Stimulated activated naive CD4-positive, alpha-beta T cell treated with Interleukin-2 at 50 U/mL for 16 hours (primary cell): ENCODE results near the gene SOX5.

Source experiments
- DNase-seq: peaks from one replicate; lab custom pipeline; 2025; lab: John Stamatoyannopoulos, UW

SOX5 gene

DNA sequence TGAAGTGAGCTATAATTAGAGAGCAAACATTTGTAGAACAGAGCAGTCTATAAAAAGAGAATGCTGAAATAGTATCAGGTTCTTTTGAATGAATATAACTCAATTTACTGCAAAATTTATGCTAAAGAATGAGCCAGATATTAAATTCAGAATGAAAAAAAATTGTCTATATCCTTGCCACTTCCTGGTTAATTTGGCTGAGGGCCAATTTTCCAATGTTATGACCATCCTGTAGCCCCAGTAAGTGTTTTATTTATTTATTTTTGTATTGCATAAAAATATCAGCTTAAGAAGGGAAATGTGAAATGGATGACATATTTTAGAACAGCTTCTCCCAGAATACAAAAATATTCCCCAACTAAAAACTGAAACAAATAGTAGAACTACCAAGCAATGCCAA lies 263.4 kb downstream of the SOX5 start:
- DNase-seq, result no peak

DNA sequence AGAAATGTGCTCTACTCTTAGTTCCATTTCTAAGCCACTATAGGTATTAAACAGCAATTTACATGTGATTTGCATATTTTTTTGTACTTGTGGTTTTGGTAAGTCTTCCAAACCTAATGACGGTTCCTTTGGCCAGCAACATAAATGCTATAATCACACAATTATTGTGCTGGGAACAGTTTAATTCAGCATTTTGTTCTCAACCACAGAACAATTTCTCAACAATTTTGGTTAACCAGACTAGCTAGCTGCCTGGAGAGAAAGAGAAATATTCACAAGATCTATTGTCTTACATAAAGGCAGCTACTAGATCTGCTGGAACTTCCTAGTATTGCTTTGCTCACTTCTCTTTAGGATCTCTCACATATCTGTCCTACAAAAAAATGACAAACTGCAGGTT lies 265.3 kb downstream of the SOX5 start:
- DNase-seq, result no peak

DNA sequence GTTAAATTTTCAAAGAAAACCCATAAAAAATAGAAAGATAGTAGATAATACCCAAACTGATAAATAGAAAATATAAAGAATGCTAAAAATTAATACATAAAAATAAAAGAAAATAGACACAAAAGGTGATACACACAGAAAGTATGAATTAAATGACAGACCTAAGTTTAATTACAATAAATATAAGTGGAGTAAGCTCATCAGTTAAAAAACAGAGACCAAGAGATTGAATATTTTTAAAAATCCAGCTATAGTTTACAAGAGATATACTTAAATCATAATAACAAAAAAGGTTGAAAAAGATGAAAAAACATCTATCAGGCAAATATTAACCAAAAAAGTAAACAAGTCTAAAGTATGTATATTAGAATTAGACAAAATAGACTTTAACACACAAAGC lies 268.2 kb downstream of the SOX5 start:
- DNase-seq, result no peak

DNA sequence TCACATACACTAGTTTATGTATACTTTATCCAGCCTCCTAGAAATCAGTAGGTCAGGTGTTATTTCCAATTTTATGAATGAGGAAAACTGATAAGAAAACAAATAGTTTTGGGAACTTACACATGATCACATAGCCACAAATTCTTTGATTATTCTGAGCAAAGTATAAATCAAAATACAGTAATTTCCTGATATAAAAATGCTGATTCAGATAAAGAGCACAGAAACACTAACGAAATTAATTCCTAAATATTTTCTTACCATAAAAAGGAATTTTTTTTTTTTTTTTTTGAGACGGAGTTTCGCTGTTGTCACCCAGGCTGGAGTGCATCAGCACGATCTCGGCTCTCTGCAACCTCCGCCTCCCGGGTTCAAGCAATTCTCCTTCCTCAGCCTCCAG lies 275.4 kb downstream of the SOX5 start:
- DNase-seq, result no peak

DNA sequence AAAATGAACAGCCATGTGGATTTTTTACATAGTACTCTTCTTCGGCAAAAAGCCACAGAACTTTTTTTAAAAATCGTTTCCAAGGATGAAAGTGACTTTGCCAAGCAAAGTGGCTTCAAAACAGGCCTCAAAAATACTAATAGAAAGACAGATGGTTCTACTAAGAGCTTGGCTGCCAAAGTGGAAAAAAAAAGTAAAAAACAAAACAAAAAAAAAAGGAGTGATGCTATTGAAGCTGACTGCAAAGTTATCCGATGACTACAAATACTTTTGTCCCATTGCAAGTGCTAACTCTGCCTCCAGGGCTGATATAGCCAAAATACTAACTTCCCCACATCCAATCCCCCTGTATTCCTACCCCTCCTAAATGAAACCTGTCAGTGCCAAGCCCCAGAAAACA lies 277.6 kb downstream of the SOX5 start:
- no peak for DNase-seq

DNA sequence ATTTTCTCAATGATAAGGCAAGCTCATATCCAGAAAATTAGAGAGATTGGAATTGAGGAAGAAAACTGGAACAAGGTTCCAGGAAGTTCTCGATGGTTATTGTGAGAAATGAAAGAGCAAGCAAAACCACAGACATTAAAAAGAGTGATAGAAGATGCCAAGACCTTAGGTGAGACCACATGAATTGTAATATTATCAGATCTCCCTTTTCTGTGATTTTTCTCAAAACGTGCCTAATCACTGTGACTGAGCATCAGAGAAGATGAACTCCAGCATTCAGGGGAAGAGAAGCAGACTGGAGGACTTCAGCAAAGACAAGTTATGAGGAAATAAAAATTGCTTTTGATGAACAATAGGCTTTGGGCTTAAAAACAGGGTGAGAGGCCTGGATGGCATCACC lies 278.8 kb downstream of the SOX5 start:
- no peak for DNase-seq

DNA sequence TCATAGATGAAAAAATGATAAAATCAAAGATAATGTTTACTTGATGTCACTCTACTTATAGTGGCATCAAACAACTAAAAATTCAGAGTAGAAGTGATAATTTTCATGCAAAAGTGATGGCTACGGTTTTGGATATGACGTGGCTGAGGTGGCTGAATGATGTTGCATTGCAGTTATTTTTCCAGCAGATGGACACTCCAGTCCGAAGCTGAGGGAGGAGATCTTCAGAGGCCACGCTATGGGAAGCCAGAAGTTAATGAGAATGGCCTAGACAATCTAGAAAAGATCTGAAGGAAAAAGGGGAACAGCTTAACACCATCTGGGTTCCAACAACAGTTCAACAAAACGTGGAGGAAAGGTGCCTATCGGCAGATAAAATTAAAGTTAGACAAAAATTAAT lies 279.8 kb downstream of the SOX5 start:
- DNase-seq, result no peak

DNA sequence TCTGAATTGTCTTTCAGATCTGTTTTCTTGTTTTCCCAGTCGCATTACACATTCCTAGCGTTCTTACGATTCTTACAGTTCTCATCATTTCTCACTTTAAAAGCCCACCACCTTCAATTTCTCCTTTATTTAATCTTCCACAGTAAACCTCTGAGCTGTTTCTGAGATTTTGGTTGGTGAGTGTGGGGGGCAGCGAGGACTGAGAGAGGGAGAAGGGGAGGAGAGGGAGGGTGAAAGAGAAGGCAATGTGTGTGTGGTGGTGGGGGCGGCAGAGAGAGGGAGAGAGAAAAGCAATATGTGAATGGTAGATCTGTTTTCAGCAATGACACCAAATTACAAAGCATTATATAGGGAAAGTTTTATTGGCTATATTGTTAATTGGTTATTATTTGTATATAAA lies 282.6 kb downstream of the SOX5 start:
- DNase-seq, result no peak

DNA sequence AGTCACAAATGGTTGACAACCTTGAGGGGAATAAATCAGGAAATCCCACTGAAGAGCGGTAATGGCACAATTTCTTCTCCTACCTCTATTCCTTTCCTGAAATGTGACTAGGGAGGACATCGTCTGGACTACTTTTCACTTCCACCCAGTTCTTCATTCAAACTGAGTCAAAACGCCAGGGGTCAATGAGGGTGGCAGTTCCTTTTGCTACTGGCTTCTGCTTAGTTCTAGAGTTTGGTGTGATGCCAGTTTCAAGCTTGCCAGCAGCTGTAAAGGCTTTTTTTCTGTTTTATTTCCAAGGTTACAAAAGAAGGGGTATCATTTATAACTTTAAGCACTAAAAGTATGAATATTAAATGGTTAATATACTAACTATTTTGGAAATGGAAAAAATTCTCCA lies 286.5 kb downstream of the SOX5 start:
- DNase-seq, result no peak

DNA sequence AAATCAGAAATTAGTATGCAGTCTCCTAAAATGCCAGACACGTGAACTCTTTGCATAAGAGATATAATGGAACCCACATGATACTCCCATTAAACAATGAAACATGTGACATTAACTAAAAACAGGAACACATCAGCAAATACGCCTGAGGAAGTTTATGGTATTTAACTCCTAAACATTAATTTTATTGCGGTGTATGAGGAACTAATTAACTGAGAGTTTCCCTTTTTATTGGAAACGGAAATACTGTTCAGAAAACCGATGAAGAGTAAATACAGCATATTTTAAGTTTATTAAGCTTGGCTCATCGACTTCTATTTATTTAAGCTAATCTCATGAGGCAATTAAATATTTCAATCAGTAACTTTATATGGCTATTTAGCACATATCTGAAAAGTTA lies 290.3 kb downstream of the SOX5 start:
- no peak for DNase-seq

DNA sequence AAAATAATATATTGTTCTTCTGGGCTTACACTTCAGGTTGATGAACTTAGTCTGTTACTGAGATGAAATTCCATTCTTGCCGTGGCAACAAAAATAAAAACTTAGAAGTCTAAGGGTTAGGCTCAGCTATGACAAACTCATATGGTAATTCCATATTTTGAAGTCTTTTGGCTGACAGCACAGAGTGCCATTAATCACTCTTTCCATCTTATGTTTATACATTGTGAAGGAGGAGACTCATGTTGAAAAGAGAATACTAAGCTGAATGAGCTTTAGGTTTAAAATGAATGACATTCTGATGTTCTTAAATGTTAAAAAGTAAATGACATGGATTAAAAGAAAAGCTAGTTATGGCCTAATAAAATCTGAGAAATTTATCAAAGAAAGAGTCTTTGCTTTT lies 291.9 kb downstream of the SOX5 start:
- no peak for DNase-seq

DNA sequence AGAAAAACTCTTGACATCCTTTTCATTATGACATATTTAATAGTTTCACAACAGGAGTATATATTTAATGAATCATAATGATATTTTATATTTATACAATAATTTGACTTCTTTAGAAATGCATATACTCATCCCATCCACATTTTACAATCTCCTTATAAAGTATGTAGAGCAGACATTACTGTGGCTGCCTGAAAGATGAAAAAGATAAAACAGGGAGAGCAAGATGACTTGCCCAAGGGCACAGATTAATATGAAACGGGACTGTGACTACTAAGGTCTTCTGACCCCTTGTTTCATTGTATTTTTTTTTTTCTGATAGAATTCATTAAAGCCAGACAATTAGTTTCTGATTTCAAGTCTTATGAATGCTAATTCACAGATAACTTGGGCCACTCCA lies 293.6 kb downstream of the SOX5 start:
- DNase-seq, result no peak

DNA sequence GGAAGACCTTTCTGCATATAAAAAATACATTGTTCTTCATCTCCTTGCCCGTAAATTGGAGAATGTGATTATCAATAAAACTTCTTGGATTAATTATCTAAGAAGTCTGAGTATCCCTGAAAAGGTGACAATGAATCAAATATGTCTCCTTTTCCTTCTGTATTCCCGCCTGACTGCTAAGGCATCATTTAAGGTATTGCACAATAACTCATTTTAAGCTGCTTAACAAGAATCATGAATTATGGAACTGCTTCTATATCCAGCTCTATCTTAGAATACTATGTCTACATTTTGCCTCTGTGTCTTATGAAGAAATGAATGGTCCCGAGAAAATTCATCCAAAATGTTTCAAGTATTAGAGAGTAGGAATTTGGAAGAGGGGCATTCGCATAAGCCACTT lies 294.4 kb downstream of the SOX5 start:
- DNase-seq, result no peak

DNA sequence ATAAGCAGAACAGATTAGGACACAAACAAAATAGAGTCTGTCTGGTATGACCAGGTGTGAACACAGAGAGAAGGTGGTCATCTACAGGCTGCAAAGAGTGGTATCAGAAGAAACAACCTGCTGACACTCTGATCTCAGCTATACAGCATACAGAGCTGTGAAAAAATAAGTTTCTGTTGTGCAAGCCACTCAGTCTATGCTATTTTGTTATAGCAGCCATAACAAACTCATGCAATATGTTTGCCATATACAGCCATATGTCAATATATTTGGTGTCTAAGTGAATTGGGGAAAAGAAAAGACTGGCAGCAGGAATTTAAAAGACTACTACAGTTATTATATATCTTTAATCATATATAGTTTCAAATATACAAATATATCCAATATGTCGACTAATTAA lies 300.9 kb downstream of the SOX5 start:
- no peak for DNase-seq

DNA sequence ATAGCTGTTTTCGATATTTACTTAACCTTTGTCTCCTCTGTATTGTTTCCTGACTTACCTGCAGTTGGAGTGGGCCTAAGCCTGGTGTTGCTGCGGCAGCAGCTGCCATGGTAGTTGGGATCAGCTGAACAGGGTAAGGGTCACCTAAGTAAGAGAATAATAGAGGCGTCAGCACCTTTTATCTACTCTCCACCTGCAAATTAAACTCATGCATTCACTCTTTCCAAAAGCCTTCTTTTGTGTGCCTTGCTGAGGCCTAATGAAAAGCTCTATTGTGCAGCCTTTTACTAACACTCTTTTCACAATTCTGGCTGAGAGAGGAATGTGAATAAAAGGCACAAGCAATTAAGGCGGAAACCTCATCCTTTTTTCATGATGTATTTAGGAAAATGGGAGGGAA lies 308.7 kb downstream of the SOX5 start:
- no peak for DNase-seq

DNA sequence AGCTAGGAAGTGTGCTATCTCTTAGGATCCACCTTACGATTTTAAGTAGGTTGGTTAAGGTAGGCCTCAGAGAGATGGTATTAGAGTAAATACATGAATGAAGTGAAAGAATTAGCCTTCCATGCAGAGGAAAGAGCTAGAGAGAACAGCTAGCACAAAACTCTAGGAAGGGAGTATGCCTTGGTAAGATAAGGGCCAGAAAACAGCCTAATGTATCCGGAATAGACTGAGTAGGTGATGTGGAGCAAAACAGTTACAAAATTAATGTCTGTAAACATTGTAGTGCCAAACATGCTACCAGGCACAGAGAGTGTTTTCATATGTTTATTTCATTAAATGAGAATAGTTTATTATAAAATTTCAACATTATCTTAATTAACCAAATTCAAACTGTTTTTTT lies 315.1 kb downstream of the SOX5 start:
- DNase-seq, result no peak

DNA sequence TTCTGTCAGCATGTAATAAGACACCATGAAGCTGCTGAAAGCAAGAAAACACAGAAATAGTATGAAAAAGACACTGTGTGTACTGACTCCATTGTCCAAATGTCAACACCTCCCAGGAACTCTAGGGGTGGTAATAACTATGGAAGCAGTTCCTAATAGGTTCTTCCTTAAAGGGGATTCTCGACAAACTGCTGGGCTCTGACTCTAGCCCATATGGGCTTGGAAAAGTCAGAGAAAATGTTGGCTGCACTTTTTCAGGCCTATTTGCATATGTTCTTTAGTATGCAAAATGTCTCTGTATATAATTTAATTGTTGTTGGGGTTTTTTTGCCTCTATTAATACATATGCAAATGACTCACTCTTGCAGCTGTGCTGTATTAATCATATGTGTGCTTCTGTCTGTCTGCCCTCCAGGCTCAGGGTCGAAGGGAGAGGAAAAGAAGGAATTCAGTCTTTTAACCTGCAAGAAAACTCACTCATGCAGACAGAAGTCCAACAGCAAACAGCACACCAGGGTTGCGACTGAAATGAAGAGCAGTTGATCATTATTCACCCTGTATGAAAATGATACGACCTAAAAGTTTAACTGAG lies 317.6 kb downstream of the SOX5 start:
- no peak for DNase-seq

DNA sequence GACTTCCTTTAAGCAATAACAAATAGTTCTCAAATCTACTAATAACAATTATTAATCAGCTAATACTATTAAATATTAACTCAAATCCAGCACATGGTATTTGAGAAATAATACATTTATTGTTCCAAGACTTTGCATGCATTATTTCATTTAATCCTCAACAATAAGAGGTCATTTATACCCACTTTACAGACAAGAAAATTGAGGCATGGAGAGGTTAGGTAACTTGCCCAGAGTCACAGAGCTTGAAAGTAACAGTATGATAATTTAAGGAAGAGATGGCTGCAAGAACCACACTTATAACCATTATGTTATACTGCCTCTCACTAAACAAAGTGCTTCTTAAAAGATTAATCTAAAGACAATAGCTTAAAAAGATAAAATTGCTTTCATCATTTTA lies 318.9 kb downstream of the SOX5 start:
- DNase-seq, result no peak

DNA sequence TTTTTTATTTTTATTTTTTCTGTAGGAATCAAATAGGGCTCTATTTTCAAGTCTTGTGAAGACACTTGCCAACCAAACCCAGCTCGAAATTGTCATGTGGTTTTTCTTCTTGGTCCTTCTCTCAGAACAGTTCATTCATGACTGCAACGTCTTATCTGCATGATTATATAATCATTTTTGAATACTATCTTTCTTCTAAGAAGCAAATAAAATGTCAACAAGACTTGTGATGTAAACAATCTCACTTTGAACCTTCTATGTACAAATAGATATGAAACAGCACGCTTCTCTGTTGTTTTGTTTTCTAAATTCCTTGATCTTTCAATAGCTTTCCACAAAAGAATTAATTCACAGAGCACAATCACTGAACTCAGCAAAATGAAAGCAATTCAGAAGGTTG lies 320.7 kb downstream of the SOX5 start:
- no peak for DNase-seq

DNA sequence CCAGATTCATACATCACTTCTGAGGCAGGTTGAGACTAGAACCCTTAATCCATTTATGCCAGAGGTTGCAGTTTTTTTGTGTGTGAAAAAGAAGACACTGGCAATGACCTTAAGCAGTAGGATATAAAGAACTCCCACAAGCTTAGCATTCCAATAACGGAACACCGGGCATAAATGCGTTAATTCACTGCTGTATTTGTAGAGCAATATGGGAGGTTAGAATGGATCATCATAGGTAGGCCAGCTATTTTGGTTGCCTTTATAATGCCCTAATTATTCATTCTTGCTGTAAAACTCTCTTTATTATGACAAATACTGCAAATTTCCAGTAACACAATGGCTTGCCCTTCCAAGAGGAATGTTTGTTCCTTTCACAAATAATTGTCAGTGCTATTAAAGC lies 322.7 kb downstream of the SOX5 start:
- no peak for DNase-seq

DNA sequence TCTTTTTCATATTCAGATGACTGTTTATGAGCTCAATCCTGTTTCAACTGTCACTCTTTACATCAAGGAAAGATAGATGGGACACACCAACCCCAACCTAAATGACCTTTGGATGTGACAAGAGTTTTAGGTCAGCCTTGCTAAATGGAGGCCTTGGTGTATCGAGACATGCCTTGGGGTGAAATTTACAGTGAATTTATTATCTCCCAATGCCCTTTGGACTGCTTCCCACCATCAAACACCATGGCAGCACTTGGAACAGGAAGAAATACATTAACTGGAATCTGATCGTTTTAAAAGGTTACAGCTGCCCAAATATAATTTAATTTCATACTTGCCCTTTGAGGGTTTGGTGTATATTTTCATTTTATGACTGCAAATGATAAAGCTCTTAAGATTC lies 327.6 kb downstream of the SOX5 start:
- DNase-seq, result no peak

DNA sequence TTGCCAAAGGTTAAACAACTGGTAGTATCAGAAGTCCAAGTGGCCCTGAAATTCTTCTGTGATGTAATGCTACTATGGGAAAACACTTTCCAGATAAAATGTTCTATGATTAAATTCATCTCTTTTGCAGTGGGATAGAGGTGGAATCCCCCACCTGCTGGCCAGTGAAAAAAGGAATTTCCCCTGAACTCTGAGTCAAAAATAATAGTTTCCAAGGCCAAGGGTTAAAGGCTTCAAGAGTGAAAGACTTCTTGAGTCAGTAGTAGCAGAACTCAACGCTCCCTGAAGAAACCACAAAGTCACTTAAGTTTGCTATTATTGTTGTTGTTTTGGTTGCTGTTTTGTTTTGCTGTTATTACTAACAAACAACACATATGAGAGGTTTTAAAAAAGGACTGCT lies 330.8 kb downstream of the SOX5 start:
- no peak for DNase-seq

DNA sequence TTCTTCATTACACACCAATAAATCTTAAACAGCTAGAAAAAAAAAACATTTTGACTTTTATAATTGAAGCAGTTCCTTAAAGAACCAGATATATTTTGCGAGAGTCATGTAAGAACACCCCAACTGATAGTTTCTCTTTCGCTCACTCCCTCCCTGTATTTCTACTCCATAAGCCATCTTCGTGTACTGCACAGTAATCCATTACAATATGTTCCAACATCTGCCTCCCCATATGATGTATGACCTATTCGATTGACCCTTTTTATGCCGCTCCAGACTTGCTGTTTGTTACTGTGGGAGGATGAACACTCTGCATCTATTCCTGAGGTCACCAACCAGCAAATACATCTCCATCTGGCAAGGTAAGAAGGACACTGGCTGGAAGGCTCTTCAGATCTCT lies 331.7 kb downstream of the SOX5 start:
- DNase-seq, result no peak

DNA sequence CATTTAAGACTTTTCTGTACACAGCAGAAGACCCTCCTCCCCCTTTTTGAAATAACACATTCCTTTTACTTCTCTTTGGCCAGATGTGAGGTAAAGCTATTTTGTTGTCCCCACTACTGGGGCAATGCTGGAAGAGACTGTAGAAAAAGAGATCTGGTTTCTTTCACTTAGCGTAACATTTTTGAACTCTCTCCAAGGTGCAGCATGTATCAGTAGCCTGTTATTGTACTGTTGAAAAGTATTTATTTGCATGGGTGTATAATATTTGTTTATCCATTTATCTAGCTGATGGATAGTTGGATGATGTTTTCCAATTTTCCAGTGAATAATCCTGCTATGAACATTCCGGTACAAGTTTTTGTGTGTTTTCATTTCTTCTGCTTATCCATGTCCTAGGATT lies 335.2 kb downstream of the SOX5 start:
- no peak for DNase-seq

DNA sequence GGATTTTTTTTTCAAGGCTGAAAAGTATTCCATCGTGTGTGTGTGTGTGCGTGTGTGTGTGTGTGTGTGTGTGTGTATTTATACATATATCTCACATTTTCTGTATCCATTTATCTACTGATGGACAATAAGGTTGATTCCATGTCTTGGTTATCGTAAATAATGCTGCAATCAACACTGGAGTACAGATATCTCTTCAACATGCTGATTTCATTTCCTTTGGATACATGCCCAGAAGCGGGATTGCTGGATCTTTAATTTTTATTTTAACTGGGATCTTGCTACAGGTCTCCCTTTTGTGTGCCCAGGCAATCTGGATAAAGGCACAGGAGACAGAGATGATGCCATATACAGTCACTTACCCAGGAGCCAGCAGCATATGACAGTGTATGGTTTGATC lies 338.1 kb downstream of the SOX5 start:
- no peak for DNase-seq
